Measurements from ENCODE around the gene ZC3H4. TPM values are rescaled to one million over a fixed set of nuclear protein-coding genes. Genes with fewer than 3 reads are reported as not detected.

ZC3H4 gene
- total and polyA plus RNA-seq, 2 donors (not counting 1 experiment from before 2014, with no cell fraction given), result 12.7 to 73.7 TPM

DNA sequence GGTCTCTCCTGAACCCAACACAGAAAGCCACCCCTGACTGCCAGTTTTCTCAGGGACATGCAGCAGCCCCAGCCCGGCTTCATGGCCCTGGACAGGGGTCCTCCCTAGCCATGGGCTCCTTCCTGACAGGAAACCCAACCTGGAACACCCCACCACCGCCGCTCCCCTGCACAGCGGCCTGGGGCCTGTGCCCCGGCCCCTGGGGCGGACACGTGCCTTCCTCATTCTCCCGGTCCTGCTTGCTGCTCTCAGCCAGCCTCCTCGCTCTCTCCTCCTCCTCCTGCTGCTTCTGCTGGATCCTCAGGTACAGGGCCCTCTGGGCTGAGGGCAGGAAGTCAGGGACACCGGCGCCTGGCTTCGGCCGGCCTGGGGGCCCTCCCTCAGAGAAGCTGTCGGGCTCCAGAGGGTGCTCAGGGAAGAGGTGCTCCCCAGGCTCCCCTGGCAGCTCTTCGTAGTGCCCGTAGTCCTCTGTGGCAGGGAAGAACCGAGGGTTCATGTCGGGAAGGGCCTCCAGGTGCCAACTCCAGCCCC is 44.6 kb downstream of the ZC3H4 start:
- no peak overlapping the region for H3K4me3 Mint-ChIP-seq
- no peaks in the 10 kb centered on the region for H3K9me3 Mint-ChIP-seq (ENCODE audit: insufficient read depth)
- Histone ChIP-seq H3K9ac (ENCODE audit: low read length) (no peak overlapping the region), H3K4me3 (ENCODE audit: control extremely low read depth in 1 of 5, extremely low read depth in 1 of 5, insufficient read depth in 1 of 5, low read depth in 2 of 5, low read length in 4 of 5) (no peak overlapping the region), H3K27me3 (replicated peaks in 1 of 4; ENCODE audit: control extremely low read depth in 1 of 4, control insufficient read depth in 3 of 4, insufficient read depth in 4 of 4, low read length in 3 of 4) (no peaks in the 10 kb centered on the region), H3K36me3 (replicated peaks in 1 of 2; ENCODE audit: control extremely low read depth in 1 of 2, control insufficient read depth in 1 of 2, extremely low read depth in 1 of 2, insufficient read depth in 2 of 2, low read length in 1 of 2) (peaks cover 1 to 79% of the 10 kb centered on the region in 2 experiments), H3K9me3 (ENCODE audit: control extremely low read depth in 1 of 3, control insufficient read depth in 2 of 3, insufficient read depth in 1 of 3, low read length in 2 of 3) (no peaks in the 10 kb centered on the region), H3K27ac (ENCODE audit: low read length in 2 of 2) (no peak overlapping the region), H3K79me2 (ENCODE audit: control insufficient read depth, insufficient read depth, low read length) (peaks cover 36% of the 10 kb centered on the region), H3K4me1 (ENCODE audit: control insufficient read depth in 2 of 2, insufficient read depth in 2 of 2, low read length in 2 of 2) (no peaks in the 10 kb centered on the region), H4K20me1 (ENCODE audit: control insufficient read depth, insufficient read depth, low read length, poor library complexity, severe bottlenecking) (peaks cover 80% of the 10 kb centered on the region), H2AFZ (ENCODE audit: insufficient read depth, low read depth, low read length, poor library complexity, severe bottlenecking) (no peak overlapping the region), H3K4me2 (replicated peaks; ENCODE audit: low read depth, low read length, poor library complexity, severe bottlenecking) (no peak overlapping the region)
- intact Hi-C loops (cut with micrococcal nuclease), result no loop called here
- ATAC-seq (ENCODE audit: low read depth) (no peak), DNase-seq (no peak)
- ChIA-PET CTCF (no interaction called here), POLR2A (no interaction called here)
- no peaks in the 10 kb centered on the region for H3K4me1 Mint-ChIP-seq
- 96% methylated on average over 14 of the region's 18 CpGs for WGBS (ENCODE audit: insufficient coverage)
- no peaks in the 10 kb centered on the region for H3K27me3 Mint-ChIP-seq
- no peak overlapping the region for H3K27ac Mint-ChIP-seq
- TF ChIP-seq, protein P1, sequence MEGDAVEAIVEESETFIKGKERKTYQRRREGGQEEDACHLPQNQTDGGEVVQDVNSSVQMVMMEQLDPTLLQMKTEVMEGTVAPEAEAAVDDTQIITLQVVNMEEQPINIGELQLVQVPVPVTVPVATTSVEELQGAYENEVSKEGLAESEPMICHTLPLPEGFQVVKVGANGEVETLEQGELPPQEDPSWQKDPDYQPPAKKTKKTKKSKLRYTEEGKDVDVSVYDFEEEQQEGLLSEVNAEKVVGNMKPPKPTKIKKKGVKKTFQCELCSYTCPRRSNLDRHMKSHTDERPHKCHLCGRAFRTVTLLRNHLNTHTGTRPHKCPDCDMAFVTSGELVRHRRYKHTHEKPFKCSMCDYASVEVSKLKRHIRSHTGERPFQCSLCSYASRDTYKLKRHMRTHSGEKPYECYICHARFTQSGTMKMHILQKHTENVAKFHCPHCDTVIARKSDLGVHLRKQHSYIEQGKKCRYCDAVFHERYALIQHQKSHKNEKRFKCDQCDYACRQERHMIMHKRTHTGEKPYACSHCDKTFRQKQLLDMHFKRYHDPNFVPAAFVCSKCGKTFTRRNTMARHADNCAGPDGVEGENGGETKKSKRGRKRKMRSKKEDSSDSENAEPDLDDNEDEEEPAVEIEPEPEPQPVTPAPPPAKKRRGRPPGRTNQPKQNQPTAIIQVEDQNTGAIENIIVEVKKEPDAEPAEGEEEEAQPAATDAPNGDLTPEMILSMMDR (IDR thresholded peaks at IDR 0.05), result no peak
- no peak for TF ChIP-seq EZH2 (IDR thresholded peaks at IDR 0.05; ENCODE audit: borderline replicate concordance, insufficient read depth, low read depth, low read length, poor library complexity, severe bottlenecking)

DNA sequence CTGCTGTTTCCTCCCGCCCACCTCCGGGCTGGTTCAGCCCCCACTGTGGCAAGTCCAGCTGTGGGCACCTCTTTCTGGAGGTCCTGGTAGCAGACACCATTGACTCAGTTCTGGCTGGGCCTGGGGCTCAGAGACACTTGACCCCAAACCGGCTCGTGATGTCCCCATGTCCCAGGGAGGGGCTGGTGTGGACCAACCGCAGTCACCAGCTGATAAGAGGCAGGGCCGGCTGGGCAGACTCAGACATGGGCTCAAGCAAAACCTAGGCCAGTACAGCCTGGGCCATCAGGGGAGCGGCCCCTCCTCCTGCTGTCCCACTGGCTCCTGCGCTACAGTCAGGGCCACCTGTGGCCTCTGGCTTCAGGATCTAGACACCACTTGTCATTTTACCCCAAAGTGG is 45.3 kb downstream of the ZC3H4 start:
- Histone ChIP-seq H4K20me1 (ENCODE audit: control insufficient read depth, insufficient read depth, low read length, poor library complexity, severe bottlenecking) (peaks cover 73% of the 10 kb centered on the region), H3K79me2 (ENCODE audit: control insufficient read depth, insufficient read depth, low read length) (peaks cover 30% of the 10 kb centered on the region), H3K9ac (ENCODE audit: low read length) (no peak overlapping the region), H2AFZ (ENCODE audit: insufficient read depth, low read depth, low read length, poor library complexity, severe bottlenecking) (no peak overlapping the region), H3K4me2 (replicated peaks; ENCODE audit: low read depth, low read length, poor library complexity, severe bottlenecking) (no peak overlapping the region), H3K36me3 (replicated peaks in 1 of 2; ENCODE audit: control extremely low read depth in 1 of 2, control insufficient read depth in 1 of 2, extremely low read depth in 1 of 2, insufficient read depth in 2 of 2, low read length in 1 of 2) (peaks cover 1 to 74% of the 10 kb centered on the region in 2 experiments), H3K27me3 (replicated peaks in 1 of 4; ENCODE audit: control extremely low read depth in 1 of 4, control insufficient read depth in 3 of 4, insufficient read depth in 4 of 4, low read length in 3 of 4) (no peaks in the 10 kb centered on the region), H3K9me3 (ENCODE audit: control extremely low read depth in 1 of 3, control insufficient read depth in 2 of 3, insufficient read depth in 1 of 3, low read length in 2 of 3) (no peaks in the 10 kb centered on the region), H3K4me1 (ENCODE audit: control insufficient read depth in 2 of 2, insufficient read depth in 2 of 2, low read length in 2 of 2) (no peaks in the 10 kb centered on the region), H3K27ac (ENCODE audit: low read length in 2 of 2) (no peak overlapping the region), H3K4me3 (ENCODE audit: control extremely low read depth in 1 of 5, extremely low read depth in 1 of 5, insufficient read depth in 1 of 5, low read depth in 2 of 5, low read length in 4 of 5) (no peak overlapping the region)
- no peak for ATAC-seq (ENCODE audit: low read depth)
- no peak overlapping the region for H3K4me3 Mint-ChIP-seq
- TF ChIP-seq, protein P1 (IDR thresholded peaks at IDR 0.05), result no peak
- no peak for TF ChIP-seq EZH2 (IDR thresholded peaks at IDR 0.05; ENCODE audit: borderline replicate concordance, insufficient read depth, low read depth, low read length, poor library complexity, severe bottlenecking)
- intact Hi-C loops (cut with micrococcal nuclease), result no loop called here
- H3K27me3 Mint-ChIP-seq, result no peaks in the 10 kb centered on the region
- ChIA-PET CTCF (interaction anchor here (1.2 to 1.3 kb wide), 2 partner anchors 11 to 56 kb away, joined by 3 to 4 read pairs; no protein-coding TSS in a partner anchor), POLR2A (no interaction called here)
- no peaks in the 10 kb centered on the region for H3K9me3 Mint-ChIP-seq (ENCODE audit: insufficient read depth)
- WGBS (ENCODE audit: insufficient coverage), result 95% methylated on average over 8 of the region's 8 CpGs
- no peak for DNase-seq
- H3K27ac Mint-ChIP-seq, result no peak overlapping the region
- H3K4me1 Mint-ChIP-seq, result no peaks in the 10 kb centered on the region
